Right lobe of liver (tissue), 6 donors: ENCODE data around the gene AKAP10. TPM values are rescaled to one million over a fixed set of nuclear protein-coding genes. Genes with fewer than 3 reads are reported as not detected.

ENCODE experiments used
- ATAC-seq, 4 donors: fragments of 200-7000 bp; cut with Tn5 transposase; one replicate each; pipeline ENCODE4 v1.9.1; 2020; ENCODE audit warnings: mild to moderate bottlenecking in 4 of 4, moderate library complexity in 4 of 4
- DNase-seq, 3 donors: peaks; one replicate each; pipeline ENCODE4 v3.0.0-alpha.2; 2020
- H3K27ac ChIP-seq, 3 donors: fragments of 200-600 bp; one replicate each; pipeline ENCODE4 v1.8.0; 2022
- H3K27me3 ChIP-seq, 2 donors: fragments of 200-600 bp; one replicate each; pipeline ENCODE4 v1.8.0; 2022
- H3K36me3 ChIP-seq, 4 donors: fragments of 200-600 bp; sonication (generic) in 1 of 4; one replicate each; pipeline versions ENCODE4 v1.5.1 to v1.8.0; 2017 to 2022; ENCODE audit warnings: control low read depth in 1 of 4
- H3K4me1 ChIP-seq, 4 donors: fragments of 200-600 bp; sonication (generic) in 1 of 4; one replicate each; pipeline versions ENCODE4 v1.5.1 to v1.8.0; 2017 to 2022; ENCODE audit warnings: control low read depth in 1 of 4
- H3K4me3 ChIP-seq, 3 donors: fragments of 200-600 bp; one replicate each; pipeline ENCODE4 v1.8.0; 2022
- H3K9me3 ChIP-seq, 4 donors: fragments of 200-600 bp; sonication (generic) in 1 of 4; one replicate each; pipeline versions ENCODE4 v1.5.1 to v1.8.0; 2017 to 2022; ENCODE audit warnings: control low read depth in 1 of 4
- CTCF ChIP-seq, 4 donors: fragments of 200-600 bp in 3 of 4; fragments of 450-650 bp in 1 of 4; IDR thresholded peaks; one replicate each; pipeline versions ENCODE4 v1.5.1 to v1.8.0; 2016 to 2022; ENCODE audit warnings: antibody characterized with exemption in 4 of 4, mild to moderate bottlenecking in 2 of 4
- POLR2A ChIP-seq: fragments of 450-650 bp; IDR thresholded peaks from one replicate; pipeline ENCODE4 v1.6.1; 2017; ENCODE audit warnings: antibody characterized with exemption, mild to moderate bottlenecking
- WGBS: methylation state at CpG from one replicate; pipeline ENCODE4 v1.1.6; 2018; ENCODE audit warnings: low coverage, low lambda C conversion rate; ENCODE audit not compliant: insufficient coverage; ENCODE audit errors: missing lambda C conversion rate; 5-methylcytosine and 5-hydroxymethylcytosine counted together
- intact Hi-C, 2 donors: fragments of 100-400 bp; cut with DNase I; formaldehyde crosslinking; loops; one replicate each; pipeline versions ENCODE4 v1.11.2 to v1.14.1; 2022
- total RNA-seq, 6 experiments: library from RNA; depleted of rRNA in 2 of 6; stranded (reverse); fragments of >200 nt in 2 of 6; fragmentation: NEBNext Ultra II Directional in 3 of 6; extraction: Animal tissue kit (Norgen Biotek cat#: 25700) in 3 of 6; gene quantifications; one replicate each; pipeline versions ENCODE4 v1.1.0 to v1.2.4, GENCODE V29; 2016 to 2023
- donor health status: DM: no; HTN: yes; CAD: no.
- donor health status: DM: no; HTN: no; CAD: no.
- donor health status: DM: no; HTN: no; CAD: no.
- donor health status: DM: no; HTN: yes; CAD: no.
- donor health status: DM: no; HTN: yes; CAD: no.

Gene AKAP10
- total RNA-seq, 6 experiments from 2014 or later: 8.6 to 13.1 (median 10.6) TPM

GRCh38 chr17:19883537-19884215 is 94.0 kb downstream of the AKAP10 start:
- Histone ChIP-seq H3K9me3 (no peaks in the 10 kb centered on the region), H3K36me3 (no peaks in the 10 kb centered on the region), H3K4me1 (no peaks in the 10 kb centered on the region), H3K27me3 (no peaks in the 10 kb centered on the region), H3K4me3 (no peak overlapping the region), H3K27ac (no peak overlapping the region)
- DNase-seq (no peak), ATAC-seq (no peak)
- no peak for TF ChIP-seq CTCF (IDR thresholded peaks at IDR 0.05)
- no peak for TF ChIP-seq POLR2A
- intact Hi-C loops: no loop called here
- 76% methylated on average over 6 of the region's 8 CpGs for WGBS

GRCh38 chr17:19880393-19880792 is 97.2 kb downstream of the AKAP10 start:
- TF ChIP-seq CTCF (IDR thresholded peaks at IDR 0.05): no peak
- no peak for TF ChIP-seq POLR2A
- DNase-seq: no peak
- Histone ChIP-seq H3K4me3 (no peak overlapping the region), H3K27ac (no peak overlapping the region), H3K4me1 (no peaks in the 10 kb centered on the region), H3K36me3 (no peaks in the 10 kb centered on the region), H3K27me3 (no peaks in the 10 kb centered on the region), H3K9me3 (no peaks in the 10 kb centered on the region)
- 86% methylated on average over 4 of the region's 4 CpGs for WGBS
- no peak for ATAC-seq
- intact Hi-C loops: no loop called here

- Histone ChIP-seq H3K27ac (no peak overlapping the region), H3K9me3 (no peaks in the 10 kb centered on the region), H3K4me1 (no peaks in the 10 kb centered on the region), H3K4me3 (no peak overlapping the region), H3K27me3 (no peaks in the 10 kb centered on the region), H3K36me3 (no peaks in the 10 kb centered on the region)
- 31% methylated on average over 6 of the region's 6 CpGs for WGBS
- ATAC-seq (peak in 2 of 4 donors; percentile 26 to 39), DNase-seq (no peak)
- intact Hi-C loops: no loop called here
- TF ChIP-seq POLR2A: no peak
- no peak for TF ChIP-seq CTCF (IDR thresholded peaks at IDR 0.05)
Measured at GRCh38 chr17:19877364-19877945, 100.2 kb downstream of the AKAP10 start.

GRCh38 chr17:19876529-19877161 is 101.0 kb downstream of the AKAP10 start:
- ATAC-seq (peak; percentile 62 to 87 (median 84)), DNase-seq (peak; percentile 54 to 74 (median 62))
- H3K4me3 ChIP-seq: no peak overlapping the region
- no peak overlapping the region for H3K27ac ChIP-seq
- H3K36me3 ChIP-seq: no peaks in the 10 kb centered on the region
- WGBS: 68% methylated on average over 11 of the region's 13 CpGs
- H3K27me3 ChIP-seq: no peaks in the 10 kb centered on the region
- H3K4me1 ChIP-seq: no peaks in the 10 kb centered on the region
- intact Hi-C loops: no loop called here
- no peaks in the 10 kb centered on the region for H3K9me3 ChIP-seq
- TF ChIP-seq CTCF (IDR thresholded peaks at IDR 0.05) (no peak), POLR2A (no peak)
